ENCODE results near the gene LRP1B.

DNA sequence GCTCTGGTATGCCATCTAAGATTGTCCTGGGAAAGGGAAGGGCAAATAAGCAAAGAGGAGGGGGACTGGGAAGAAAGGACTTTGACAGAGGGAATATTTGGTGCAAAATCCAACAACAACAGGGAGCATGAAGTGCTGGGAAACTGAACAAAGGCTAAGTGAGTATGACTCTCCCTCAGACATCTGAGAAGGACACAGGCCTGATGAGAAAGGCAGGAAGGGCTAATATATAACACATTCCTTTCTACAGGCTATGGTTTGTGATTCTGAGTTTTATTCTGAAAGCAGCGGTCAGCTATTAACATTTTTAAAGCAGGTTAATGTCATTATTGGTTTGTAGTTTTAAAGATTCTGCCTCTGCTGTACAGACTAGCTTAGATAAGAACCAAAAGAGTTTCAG is 1579.5 kb downstream of the LRP1B start:
- TF ChIP-seq, protein P1, sequence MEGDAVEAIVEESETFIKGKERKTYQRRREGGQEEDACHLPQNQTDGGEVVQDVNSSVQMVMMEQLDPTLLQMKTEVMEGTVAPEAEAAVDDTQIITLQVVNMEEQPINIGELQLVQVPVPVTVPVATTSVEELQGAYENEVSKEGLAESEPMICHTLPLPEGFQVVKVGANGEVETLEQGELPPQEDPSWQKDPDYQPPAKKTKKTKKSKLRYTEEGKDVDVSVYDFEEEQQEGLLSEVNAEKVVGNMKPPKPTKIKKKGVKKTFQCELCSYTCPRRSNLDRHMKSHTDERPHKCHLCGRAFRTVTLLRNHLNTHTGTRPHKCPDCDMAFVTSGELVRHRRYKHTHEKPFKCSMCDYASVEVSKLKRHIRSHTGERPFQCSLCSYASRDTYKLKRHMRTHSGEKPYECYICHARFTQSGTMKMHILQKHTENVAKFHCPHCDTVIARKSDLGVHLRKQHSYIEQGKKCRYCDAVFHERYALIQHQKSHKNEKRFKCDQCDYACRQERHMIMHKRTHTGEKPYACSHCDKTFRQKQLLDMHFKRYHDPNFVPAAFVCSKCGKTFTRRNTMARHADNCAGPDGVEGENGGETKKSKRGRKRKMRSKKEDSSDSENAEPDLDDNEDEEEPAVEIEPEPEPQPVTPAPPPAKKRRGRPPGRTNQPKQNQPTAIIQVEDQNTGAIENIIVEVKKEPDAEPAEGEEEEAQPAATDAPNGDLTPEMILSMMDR (IDR thresholded peaks at IDR 0.05; ENCODE audit: poor library complexity, severe bottlenecking): no peak
- TF ChIP-seq POLR2AphosphoS5 (IDR thresholded peaks at IDR 0.05): no peak
- no peak for TF ChIP-seq RAD21 (conservative IDR thresholded peaks at IDR 0.05)
- TF ChIP-seq, protein P2, sequence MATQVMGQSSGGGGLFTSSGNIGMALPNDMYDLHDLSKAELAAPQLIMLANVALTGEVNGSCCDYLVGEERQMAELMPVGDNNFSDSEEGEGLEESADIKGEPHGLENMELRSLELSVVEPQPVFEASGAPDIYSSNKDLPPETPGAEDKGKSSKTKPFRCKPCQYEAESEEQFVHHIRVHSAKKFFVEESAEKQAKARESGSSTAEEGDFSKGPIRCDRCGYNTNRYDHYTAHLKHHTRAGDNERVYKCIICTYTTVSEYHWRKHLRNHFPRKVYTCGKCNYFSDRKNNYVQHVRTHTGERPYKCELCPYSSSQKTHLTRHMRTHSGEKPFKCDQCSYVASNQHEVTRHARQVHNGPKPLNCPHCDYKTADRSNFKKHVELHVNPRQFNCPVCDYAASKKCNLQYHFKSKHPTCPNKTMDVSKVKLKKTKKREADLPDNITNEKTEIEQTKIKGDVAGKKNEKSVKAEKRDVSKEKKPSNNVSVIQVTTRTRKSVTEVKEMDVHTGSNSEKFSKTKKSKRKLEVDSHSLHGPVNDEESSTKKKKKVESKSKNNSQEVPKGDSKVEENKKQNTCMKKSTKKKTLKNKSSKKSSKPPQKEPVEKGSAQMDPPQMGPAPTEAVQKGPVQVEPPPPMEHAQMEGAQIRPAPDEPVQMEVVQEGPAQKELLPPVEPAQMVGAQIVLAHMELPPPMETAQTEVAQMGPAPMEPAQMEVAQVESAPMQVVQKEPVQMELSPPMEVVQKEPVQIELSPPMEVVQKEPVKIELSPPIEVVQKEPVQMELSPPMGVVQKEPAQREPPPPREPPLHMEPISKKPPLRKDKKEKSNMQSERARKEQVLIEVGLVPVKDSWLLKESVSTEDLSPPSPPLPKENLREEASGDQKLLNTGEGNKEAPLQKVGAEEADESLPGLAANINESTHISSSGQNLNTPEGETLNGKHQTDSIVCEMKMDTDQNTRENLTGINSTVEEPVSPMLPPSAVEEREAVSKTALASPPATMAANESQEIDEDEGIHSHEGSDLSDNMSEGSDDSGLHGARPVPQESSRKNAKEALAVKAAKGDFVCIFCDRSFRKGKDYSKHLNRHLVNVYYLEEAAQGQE (IDR thresholded peaks at IDR 0.05; ENCODE audit: borderline replicate concordance): no peak
- TF ChIP-seq EZH2 (IDR thresholded peaks at IDR 0.05; ENCODE audit: borderline replicate concordance, insufficient read depth, low read length, poor library complexity, severe bottlenecking): no peak
- TF ChIP-seq TAF1 (IDR thresholded peaks at IDR 0.05; ENCODE audit: low read depth): no peak
- no peak for TF ChIP-seq EP300 (conservative IDR thresholded peaks at IDR 0.05; ENCODE audit: poor library complexity, severe bottlenecking)
- no peak for TF ChIP-seq SMC3 (conservative IDR thresholded peaks at IDR 0.05; ENCODE audit: poor library complexity)

Data from neural cell (in vitro differentiated cells).